CD8-positive, alpha-beta memory T cell (primary cell): ENCODE results near the gene TPK1. TPM values are rescaled to one million over a fixed set of nuclear protein-coding genes. Genes with fewer than 3 reads are reported as not detected.

Source experiments
- CTCF ChIA-PET: fragments of 350-600 bp; sonication (Branson Sonifier 250); formaldehyde crosslinking; loops from one replicate; lab custom pipeline; 2021; ENCODE audit warnings: antibody characterized with exemption; lab: Charles Lee
- POLR2A ChIA-PET: fragments of 350-600 bp; sonication (Branson Sonifier 250); formaldehyde crosslinking; loops from one replicate; lab custom pipeline; 2021; ENCODE audit warnings: antibody characterized with exemption; lab: Charles Lee
- DNase-seq, 5 donors: peaks; one replicate each; pipeline versions ENCODE4 v3.0.0 to v3.0.0-alpha.2; 2020 to 2022; ENCODE audit warnings: mixed read lengths in 1 of 5
- H3K27ac ChIP-seq: one replicate; pipeline ENCODE4 v1.7.0; 2013; ENCODE audit warnings: low read depth, mild to moderate bottlenecking, low read length, moderate library complexity
- H3K27me3 ChIP-seq: 2 replicates; pipeline ENCODE4 v1.7.0; 2013; ENCODE audit warnings: low read length, mild to moderate bottlenecking; ENCODE audit not compliant: insufficient read depth, poor library complexity, severe bottlenecking
- H3K36me3 ChIP-seq: 2 replicates; pipeline ENCODE4 v1.7.0; 2013; ENCODE audit warnings: mild to moderate bottlenecking, low read length, moderate library complexity; ENCODE audit not compliant: insufficient read depth
- H3K4me1 ChIP-seq: 2 replicates; pipeline ENCODE4 v1.7.0; 2013; ENCODE audit warnings: mild to moderate bottlenecking, low read length, moderate library complexity; ENCODE audit not compliant: insufficient read depth
- H3K4me3 ChIP-seq: 2 replicates; pipeline ENCODE4 v1.7.0; 2013; ENCODE audit warnings: mild to moderate bottlenecking, low read length
- H3K9me3 ChIP-seq: 2 replicates; pipeline ENCODE4 v1.7.0; 2013; ENCODE audit warnings: mild to moderate bottlenecking, low read length
- H3K27ac Mint-ChIP-seq, 8 donors: one replicate each; pipeline ENCODE4 v1.8.0; 2020 to 2021; ENCODE audit warnings: mixed read lengths in 8 of 8, mild to moderate bottlenecking in 6 of 8, inconsistent platforms in 3 of 8, moderate library complexity in 3 of 8
- H3K27me3 Mint-ChIP-seq, 2 donors: one replicate each; pipeline ENCODE4 v1.8.0; 2020 to 2021; ENCODE audit warnings: mixed read lengths in 2 of 2, mild to moderate bottlenecking in 1 of 2, moderate library complexity in 1 of 2
- H3K36me3 Mint-ChIP-seq, 3 donors: one replicate each; pipeline ENCODE4 v1.8.0; 2020 to 2021; ENCODE audit warnings: mixed read lengths in 3 of 3, inconsistent platforms in 1 of 3, mild to moderate bottlenecking in 1 of 3
- H3K4me1 Mint-ChIP-seq, 3 donors: one replicate each; pipeline ENCODE4 v1.8.0; 2020 to 2021; ENCODE audit warnings: mixed read lengths in 3 of 3, inconsistent platforms in 1 of 3, mild to moderate bottlenecking in 1 of 3
- H3K4me3 Mint-ChIP-seq, 7 donors: one replicate each; pipeline ENCODE4 v1.8.0; 2020 to 2021; ENCODE audit warnings: mixed read lengths in 7 of 7, mild to moderate bottlenecking in 6 of 7, moderate library complexity in 4 of 7, inconsistent platforms in 2 of 7
- H3K9me3 Mint-ChIP-seq, 5 donors: one replicate each; pipeline ENCODE4 v1.8.0; 2020 to 2022; ENCODE audit warnings: mixed read lengths in 5 of 5, mild to moderate bottlenecking in 3 of 5, moderate library complexity in 2 of 5, inconsistent platforms in 1 of 5
- polyA plus RNA-seq: library from polyadenylated mRNA; unstranded; fragments of 300-500 nt; fragmentation: Illumina TruSeq; gene quantifications from one replicate; pipeline ENCODE4 v1.2.3, GENCODE V29; 2021
- total RNA-seq, 2 experiments: library from RNA; stranded (reverse); gene quantifications; one replicate each; pipeline ENCODE4 v1.2.3, GENCODE V29; 2021

TPK1 gene
- total and polyA plus RNA-seq, 3 experiments from 2014 or later: 18.0 to 20.1 (median 19.0) TPM

- H3K36me3 ChIP-seq: no peaks in the 10 kb centered on the region
- H3K4me1 Mint-ChIP-seq: no peaks in the 10 kb centered on the region
- DNase-seq: no peak
- H3K9me3 Mint-ChIP-seq: no peaks in the 10 kb centered on the region
- H3K27ac ChIP-seq: no peak overlapping the region
- CTCF ChIA-PET: no interaction called here
- no peaks in the 10 kb centered on the region for H3K4me1 ChIP-seq
- POLR2A ChIA-PET: interaction anchor here (0.6 kb wide), 1 partner anchor 18 kb away, joined by 3 read pairs; no protein-coding TSS in a partner anchor
- no peak overlapping the region for H3K27ac Mint-ChIP-seq
- H3K27me3 Mint-ChIP-seq: no peaks in the 10 kb centered on the region
- H3K27me3 ChIP-seq: no peaks in the 10 kb centered on the region
- peaks cover 15 to 34% (median 28%) of the 10 kb centered on the region in 3 donors for H3K36me3 Mint-ChIP-seq
- no peak overlapping the region for H3K4me3 ChIP-seq
- no peak overlapping the region for H3K4me3 Mint-ChIP-seq
- H3K9me3 ChIP-seq: no peaks in the 10 kb centered on the region
These were observed 73.0 kb downstream of the TPK1 start for GRCh38 chr7:144762853-144763252.

GRCh38 chr7:144761493-144761892 lies 74.4 kb downstream of the TPK1 start:
- Mint-ChIP-seq H3K27me3 (no peaks in the 10 kb centered on the region), H3K36me3 (peaks cover 15 to 37% (median 33%) of the 10 kb centered on the region in 3 donors), H3K27ac (no peak overlapping the region), H3K9me3 (peaks cover 0 to 5% (median 3%) of the 10 kb centered on the region in 5 donors), H3K4me3 (no peak overlapping the region), H3K4me1 (no peaks in the 10 kb centered on the region)
- POLR2A ChIA-PET: no interaction called here
- no peak for DNase-seq
- CTCF ChIA-PET: no interaction called here
- no peaks in the 10 kb centered on the region for H3K4me1 ChIP-seq
- no peak overlapping the region for H3K27ac ChIP-seq
- no peaks in the 10 kb centered on the region for H3K36me3 ChIP-seq
- H3K4me3 ChIP-seq: no peak overlapping the region
- no peaks in the 10 kb centered on the region for H3K27me3 ChIP-seq
- H3K9me3 ChIP-seq: no peaks in the 10 kb centered on the region

GRCh38 chr7:144759653-144760052 lies 76.2 kb downstream of the TPK1 start:
- POLR2A ChIA-PET: no interaction called here
- no peaks in the 10 kb centered on the region for H3K4me1 ChIP-seq
- Mint-ChIP-seq H3K27ac (no peak overlapping the region), H3K4me3 (no peak overlapping the region), H3K4me1 (no peaks in the 10 kb centered on the region), H3K36me3 (peaks cover 17 to 45% (median 40%) of the 10 kb centered on the region in 3 donors), H3K9me3 (peaks cover 0 to 21% (median 5%) of the 10 kb centered on the region in 5 donors), H3K27me3 (no peaks in the 10 kb centered on the region)
- H3K27ac ChIP-seq: no peak overlapping the region
- H3K27me3 ChIP-seq: no peaks in the 10 kb centered on the region
- CTCF ChIA-PET: no interaction called here
- H3K36me3 ChIP-seq: no peaks in the 10 kb centered on the region
- no peaks in the 10 kb centered on the region for H3K9me3 ChIP-seq
- no peak overlapping the region for H3K4me3 ChIP-seq
- no peak for DNase-seq

- ChIA-PET CTCF (no interaction called here), POLR2A (interaction anchor here (0.7 kb wide), 1 partner anchor 81 kb away, joined by 4 read pairs; no protein-coding TSS in a partner anchor)
- Histone ChIP-seq H3K27ac (no peak overlapping the region), H3K36me3 (no peaks in the 10 kb centered on the region), H3K9me3 (no peaks in the 10 kb centered on the region), H3K4me1 (no peaks in the 10 kb centered on the region), H3K4me3 (no peak overlapping the region), H3K27me3 (no peaks in the 10 kb centered on the region)
- Mint-ChIP-seq H3K27me3 (no peaks in the 10 kb centered on the region), H3K36me3 (peaks cover 0 to 9% (median 3%) of the 10 kb centered on the region in 3 donors), H3K4me3 (no peak overlapping the region), H3K9me3 (peaks cover under 1 to 8% (median 6%) of the 10 kb centered on the region in 5 donors), H3K4me1 (peaks cover 0 to 4% (median 2%) of the 10 kb centered on the region in 3 donors), H3K27ac (no peak overlapping the region)
- DNase-seq: no peak
These were observed 87.9 kb downstream of the TPK1 start for GRCh38 chr7:144747936-144748335.

GRCh38 chr7:144738708-144739314 lies 97.0 kb downstream of the TPK1 start:
- no peaks in the 10 kb centered on the region for H3K27me3 Mint-ChIP-seq
- no peak overlapping the region for H3K4me3 Mint-ChIP-seq
- no peaks in the 10 kb centered on the region for H3K9me3 Mint-ChIP-seq
- H3K4me3 ChIP-seq: no peak overlapping the region
- H3K9me3 ChIP-seq: no peaks in the 10 kb centered on the region
- peak in 2 of 5 donors; percentile 22 to 33 for DNase-seq
- peaks cover 0 to 7% (median 5%) of the 10 kb centered on the region in 3 donors for H3K4me1 Mint-ChIP-seq
- ChIA-PET CTCF (interaction anchor here (0.7 to 3.8 kb wide), 6 partner anchors 54 to 256 kb away, joined by 3 to 12 read pairs (median 3); partner anchors contain the start of gene TPK1), POLR2A (interaction anchor here (0.6 kb wide), 1 partner anchor 284 kb away, joined by 5 read pairs; no protein-coding TSS in a partner anchor)
- H3K27me3 ChIP-seq: no peaks in the 10 kb centered on the region
- H3K36me3 Mint-ChIP-seq: peaks cover 0 to 3% (median 1%) of the 10 kb centered on the region in 3 donors
- no peak overlapping the region for H3K27ac Mint-ChIP-seq
- no peaks in the 10 kb centered on the region for H3K4me1 ChIP-seq
- no peak overlapping the region for H3K27ac ChIP-seq
- H3K36me3 ChIP-seq: no peaks in the 10 kb centered on the region

- Mint-ChIP-seq H3K4me3 (no peak overlapping the region), H3K4me1 (peaks cover 0 to 7% (median 5%) of the 10 kb centered on the region in 3 donors), H3K36me3 (peaks cover 0 to 1% (median 0%) of the 10 kb centered on the region in 3 donors), H3K27me3 (no peaks in the 10 kb centered on the region), H3K27ac (no peak overlapping the region), H3K9me3 (no peaks in the 10 kb centered on the region)
- Histone ChIP-seq H3K9me3 (no peaks in the 10 kb centered on the region), H3K27me3 (no peaks in the 10 kb centered on the region), H3K36me3 (no peaks in the 10 kb centered on the region), H3K27ac (no peak overlapping the region), H3K4me1 (no peaks in the 10 kb centered on the region), H3K4me3 (no peak overlapping the region)
- POLR2A ChIA-PET: no interaction called here
- CTCF ChIA-PET: interaction anchor here (0.7 to 3.8 kb wide), 6 partner anchors 53 to 256 kb away, joined by 3 to 12 read pairs (median 3); partner anchors contain the start of gene TPK1
- no peak for DNase-seq
These were observed 97.7 kb downstream of the TPK1 start for GRCh38 chr7:144738146-144738545.

GRCh38 chr7:144736880-144737493 lies 98.9 kb downstream of the TPK1 start:
- Histone ChIP-seq H3K9me3 (no peaks in the 10 kb centered on the region), H3K4me1 (no peaks in the 10 kb centered on the region), H3K27ac (no peak overlapping the region), H3K4me3 (no peak overlapping the region), H3K27me3 (no peaks in the 10 kb centered on the region), H3K36me3 (no peaks in the 10 kb centered on the region)
- Mint-ChIP-seq H3K4me1 (peaks cover 0 to 5% (median 3%) of the 10 kb centered on the region in 3 donors), H3K9me3 (no peaks in the 10 kb centered on the region), H3K27me3 (no peaks in the 10 kb centered on the region), H3K27ac (no peak overlapping the region), H3K36me3 (peaks cover 0 to 2% (median 1%) of the 10 kb centered on the region in 3 donors), H3K4me3 (no peak overlapping the region)
- ChIA-PET POLR2A (no interaction called here), CTCF (interaction anchor here (1.1 kb wide), 1 partner anchor 99 kb away, joined by 8 read pairs; the partner anchor contains the start of gene TPK1)
- no peak for DNase-seq
